ENCODE data around the gene SMARCC2. TPM values are rescaled to one million over a fixed set of nuclear protein-coding genes. Genes with fewer than 3 reads are reported as not detected.

SMARCC2 gene
- total and polyA plus RNA-seq, 2 of the 13 experiments (the other 11 are each of a cell fraction or from before 2014, with no cell fraction given) = 21.3 to 24.1 TPM

GRCh38 chr12:56116267-56117081 is 72.8 kb downstream of the SMARCC2 start, which contains the start of gene RPL41 (continued):
- TF ChIP-seq, protein P1, sequence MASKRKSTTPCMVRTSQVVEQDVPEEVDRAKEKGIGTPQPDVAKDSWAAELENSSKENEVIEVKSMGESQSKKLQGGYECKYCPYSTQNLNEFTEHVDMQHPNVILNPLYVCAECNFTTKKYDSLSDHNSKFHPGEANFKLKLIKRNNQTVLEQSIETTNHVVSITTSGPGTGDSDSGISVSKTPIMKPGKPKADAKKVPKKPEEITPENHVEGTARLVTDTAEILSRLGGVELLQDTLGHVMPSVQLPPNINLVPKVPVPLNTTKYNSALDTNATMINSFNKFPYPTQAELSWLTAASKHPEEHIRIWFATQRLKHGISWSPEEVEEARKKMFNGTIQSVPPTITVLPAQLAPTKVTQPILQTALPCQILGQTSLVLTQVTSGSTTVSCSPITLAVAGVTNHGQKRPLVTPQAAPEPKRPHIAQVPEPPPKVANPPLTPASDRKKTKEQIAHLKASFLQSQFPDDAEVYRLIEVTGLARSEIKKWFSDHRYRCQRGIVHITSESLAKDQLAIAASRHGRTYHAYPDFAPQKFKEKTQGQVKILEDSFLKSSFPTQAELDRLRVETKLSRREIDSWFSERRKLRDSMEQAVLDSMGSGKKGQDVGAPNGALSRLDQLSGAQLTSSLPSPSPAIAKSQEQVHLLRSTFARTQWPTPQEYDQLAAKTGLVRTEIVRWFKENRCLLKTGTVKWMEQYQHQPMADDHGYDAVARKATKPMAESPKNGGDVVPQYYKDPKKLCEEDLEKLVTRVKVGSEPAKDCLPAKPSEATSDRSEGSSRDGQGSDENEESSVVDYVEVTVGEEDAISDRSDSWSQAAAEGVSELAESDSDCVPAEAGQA (IDR thresholded peaks at IDR 0.05; ENCODE audit: low read depth) = peak; percentile 87
- TF ChIP-seq, protein P1 (CRISPR knock-in tag; IDR thresholded peaks at IDR 0.05; ENCODE audit: borderline replicate concordance) = 0 out of 2 replicates have a peak, but pooled peaks have one; percentile 80
- TF ChIP-seq ZBTB42 (CRISPR knock-in tag; IDR thresholded peaks at IDR 0.05) (no peak), ZNF282 (IDR thresholded peaks at IDR 0.05; ENCODE audit: partially characterized antibody) (no peak), ZNF30 (CRISPR knock-in tag; IDR thresholded peaks at IDR 0.05) (no peak), ZHX1 (CRISPR knock-in tag; IDR thresholded peaks at IDR 0.05; ENCODE audit: low read depth) (0 out of 2 replicates have a peak, but pooled peaks have one; percentile 67), NFKBIZ (CRISPR knock-in tag; IDR thresholded peaks at IDR 0.05) (0 out of 2 replicates have a peak, but pooled peaks have one; percentile 77), ZNF576 (CRISPR knock-in tag; IDR thresholded peaks at IDR 0.05) (no peak), MYC (CRISPR knock-in tag; IDR thresholded peaks at IDR 0.05; ENCODE audit: borderline replicate concordance) (peak; percentile 95), SETDB1 (CRISPR knock-in tag; IDR thresholded peaks at IDR 0.05; ENCODE audit: borderline replicate concordance) (no peak), MBD4 (IDR thresholded peaks at IDR 0.05; ENCODE audit: borderline replicate concordance, low read length) (peak; percentile 62; the same call in 1 of the 2 replicates), ZBTB43 (CRISPR knock-in tag; conservative IDR thresholded peaks at IDR 0.05) (0 out of 2 replicates have a peak, but pooled peaks have one; percentile 38), EZH2 (conservative IDR thresholded peaks at IDR 0.05; ENCODE audit: low read depth, low read length) (no peak), ZNF883 (CRISPR knock-in tag; IDR thresholded peaks at IDR 0.05; ENCODE audit: not compliant biosample characterization) (peak; percentile 67), RARG (CRISPR knock-in tag; IDR thresholded peaks at IDR 0.05; ENCODE audit: low read depth) (peak; percentile 80; the same call in 1 of the 2 replicates)
- TF ChIP-seq, protein P2, sequence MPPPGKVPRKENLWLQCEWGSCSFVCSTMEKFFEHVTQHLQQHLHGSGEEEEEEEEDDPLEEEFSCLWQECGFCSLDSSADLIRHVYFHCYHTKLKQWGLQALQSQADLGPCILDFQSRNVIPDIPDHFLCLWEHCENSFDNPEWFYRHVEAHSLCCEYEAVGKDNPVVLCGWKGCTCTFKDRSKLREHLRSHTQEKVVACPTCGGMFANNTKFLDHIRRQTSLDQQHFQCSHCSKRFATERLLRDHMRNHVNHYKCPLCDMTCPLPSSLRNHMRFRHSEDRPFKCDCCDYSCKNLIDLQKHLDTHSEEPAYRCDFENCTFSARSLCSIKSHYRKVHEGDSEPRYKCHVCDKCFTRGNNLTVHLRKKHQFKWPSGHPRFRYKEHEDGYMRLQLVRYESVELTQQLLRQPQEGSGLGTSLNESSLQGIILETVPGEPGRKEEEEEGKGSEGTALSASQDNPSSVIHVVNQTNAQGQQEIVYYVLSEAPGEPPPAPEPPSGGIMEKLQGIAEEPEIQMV (CRISPR knock-in tag; IDR thresholded peaks at IDR 0.05; ENCODE audit: low read depth) = peak; percentile 73
